GM19455 (cell line): Measurements from ENCODE around the gene C6orf15.
"Not testable (repeated sequence)": the region's sequence is repeated elsewhere in the genome, so short reads cannot be mapped to it uniquely, and the experiment has no call there.

Source experiments
- ATAC-seq: cut with Tn5 transposase; IDR thresholded peaks from one replicate; pipeline ENCODE4 v1.9.1; 2021; ENCODE audit not compliant: unreplicated experiment

C6orf15 gene

DNA sequence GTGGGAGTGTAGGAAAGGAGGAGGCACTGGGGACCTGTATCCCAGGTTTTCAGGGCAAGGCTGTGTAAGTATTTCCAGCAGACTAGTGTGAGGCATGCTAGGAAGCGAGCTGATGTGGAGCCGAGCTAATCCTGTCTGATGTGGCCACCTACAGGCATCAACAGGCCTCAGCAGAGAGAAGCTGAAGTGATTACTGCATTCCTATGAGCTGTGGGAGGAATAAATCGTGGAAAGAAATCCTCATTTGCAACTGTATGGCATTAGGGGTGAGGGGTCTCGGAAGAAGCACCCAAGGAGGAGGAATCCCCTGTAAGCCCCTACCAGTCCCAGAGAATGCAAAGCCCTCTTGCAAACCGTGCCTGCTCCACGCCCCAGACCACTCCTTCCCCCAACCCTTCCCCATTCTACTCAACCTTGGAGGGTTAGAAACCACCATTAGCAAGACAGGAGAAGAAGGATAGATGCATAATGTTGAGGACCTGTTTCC is 41.6 kb downstream of the C6orf15 start:
- ATAC-seq = no peak

DNA sequence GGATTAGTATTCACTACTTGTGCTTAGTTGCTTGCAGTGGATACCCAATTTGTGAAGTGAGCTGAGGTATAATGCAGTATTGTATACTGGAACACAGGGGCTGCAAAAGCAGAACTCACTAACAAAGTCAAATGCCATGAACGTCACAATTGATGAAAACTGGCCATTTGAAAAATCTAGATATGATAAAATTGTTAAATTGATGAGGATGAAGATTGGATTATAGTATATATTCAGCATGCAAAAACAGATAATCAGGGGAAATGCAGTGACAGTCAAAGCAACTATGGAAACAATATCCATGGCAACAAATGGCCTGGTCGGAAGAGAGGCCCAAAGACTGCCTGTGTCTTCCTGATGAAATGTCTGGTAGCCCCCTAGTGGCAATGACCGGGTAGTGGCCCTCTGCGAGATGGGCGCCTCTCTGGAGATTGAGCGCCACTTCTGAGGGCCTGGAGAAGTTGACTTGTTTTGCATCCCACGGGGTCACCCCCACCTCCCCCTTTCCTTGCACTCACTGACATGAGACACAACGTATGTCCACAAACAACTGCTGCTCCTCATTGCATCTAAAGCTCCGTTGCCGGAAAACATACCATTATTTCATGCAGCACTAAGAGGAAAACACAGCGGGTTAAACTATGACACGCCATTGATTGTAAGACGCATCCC is 43.6 kb downstream of the C6orf15 start:
- no peak for ATAC-seq

DNA sequence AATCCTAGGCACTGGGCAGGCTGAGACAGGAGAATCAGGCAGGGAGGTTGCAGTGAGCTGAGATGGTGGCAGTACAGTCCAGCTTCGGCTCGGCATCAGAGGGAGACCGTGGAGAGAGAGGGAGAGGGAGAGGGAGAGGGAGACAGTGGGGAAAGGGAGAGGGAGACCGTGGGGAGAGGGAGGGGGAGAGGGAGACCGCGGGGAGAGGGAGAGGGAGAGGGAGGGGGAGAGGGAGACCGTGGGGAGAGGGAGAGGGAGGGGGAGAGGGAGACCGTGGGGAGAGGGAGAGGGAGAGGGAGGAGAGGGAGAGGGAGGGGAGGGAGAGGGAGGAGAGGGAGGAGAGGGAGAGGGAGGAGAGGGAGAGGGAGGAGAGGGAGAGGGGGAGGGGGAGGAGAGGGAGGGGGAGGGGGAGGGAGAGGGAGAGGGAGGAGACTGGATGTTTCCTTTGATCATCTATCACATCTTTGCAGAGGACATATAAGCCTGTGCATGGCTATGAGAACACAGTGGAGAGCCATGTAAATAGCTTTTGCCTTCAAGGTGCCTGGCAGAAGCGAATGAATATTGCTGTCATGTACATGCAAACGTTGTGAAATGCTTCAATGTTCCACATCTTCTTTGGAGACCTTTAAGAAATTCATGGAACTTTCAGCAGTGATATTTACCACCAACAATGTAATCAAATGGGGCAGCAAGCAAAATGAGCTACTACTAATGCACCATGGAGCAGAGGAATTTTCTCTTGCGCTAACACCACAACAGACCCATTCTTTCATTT is 44.3 kb downstream of the C6orf15 start:
- not testable (repeated sequence) for ATAC-seq

DNA sequence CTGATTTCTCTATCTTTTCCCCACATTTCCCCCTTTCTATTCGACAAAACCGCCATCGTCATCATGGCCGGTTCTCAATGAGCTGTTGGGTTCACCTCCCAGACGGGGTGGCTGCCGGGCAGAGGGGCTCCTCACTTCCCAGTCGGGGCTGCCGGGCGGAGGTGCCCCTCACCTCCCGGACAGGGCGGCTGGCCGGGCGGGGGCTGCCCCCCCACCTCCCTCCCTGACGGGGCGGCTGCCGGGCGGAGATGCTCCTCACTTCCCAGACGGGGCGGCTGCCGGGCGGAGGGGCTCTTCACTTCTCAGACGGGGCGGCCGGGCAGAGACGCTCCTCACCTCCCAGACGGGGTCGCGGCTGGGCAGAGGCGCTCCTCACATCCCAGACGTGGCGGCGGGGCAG is 45.3 kb downstream of the C6orf15 start:
- ATAC-seq = not testable (repeated sequence)

DNA sequence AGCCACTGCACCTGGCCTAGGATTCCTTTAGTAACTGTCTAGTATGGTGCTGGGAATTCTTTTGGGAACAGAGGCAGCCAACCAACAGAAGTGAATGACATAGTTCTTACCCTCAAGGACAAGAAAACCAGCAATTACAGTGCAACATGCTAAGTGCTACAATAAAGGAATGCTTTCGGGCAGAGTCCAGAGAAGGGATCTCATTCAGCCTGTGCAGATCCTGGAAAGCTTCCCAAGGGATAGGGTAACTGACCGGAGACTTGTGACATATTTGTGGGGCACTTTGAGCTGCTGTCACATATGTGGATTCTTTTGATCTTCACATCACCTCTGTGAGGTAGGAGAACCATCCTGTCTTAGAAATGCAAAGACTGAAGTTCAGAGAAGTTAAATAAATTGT is 46.8 kb downstream of the C6orf15 start:
- ATAC-seq = no peak

DNA sequence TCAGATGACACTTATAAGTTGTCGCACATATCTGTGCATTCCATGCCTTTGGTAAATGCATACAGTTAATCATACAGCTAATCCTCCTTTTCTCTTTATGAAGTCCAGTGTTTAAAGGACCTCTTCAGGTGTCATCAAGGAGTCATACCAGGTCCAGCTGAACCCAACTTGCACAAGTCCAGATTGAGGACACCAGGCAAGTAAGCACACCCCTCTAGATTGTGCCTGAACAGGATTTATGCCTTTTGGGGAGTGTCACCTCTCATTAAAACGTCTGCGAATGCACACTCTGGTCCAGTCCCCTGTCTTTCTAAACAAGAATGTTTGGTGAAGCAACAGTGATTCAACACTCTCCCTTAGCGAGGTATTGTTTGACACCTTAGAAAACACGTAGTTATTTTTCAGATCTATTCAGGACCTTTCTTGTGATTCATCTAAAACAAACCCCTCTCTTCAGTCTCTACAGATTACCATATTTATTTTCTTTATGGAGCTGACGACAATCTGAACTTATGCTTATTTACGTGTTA is 48.4 kb downstream of the C6orf15 start:
- no peak for ATAC-seq
